Stimulated activated CD4-positive, alpha-beta T cell treated with anti-CD3 and anti-CD28 coated beads, Interleukin-12 subunit alpha, Interleukin-12 subunit beta, amount 100 ng/mL, for 4 hours (primary cell): ENCODE data around the gene ECE1.
"Not testable (repeated sequence)": the region's sequence is repeated elsewhere in the genome, so short reads cannot be mapped to it uniquely, and the experiment has no call there.

ENCODE experiments used
- DNase-seq: peaks from one replicate; pipeline ENCODE4 v3.0.0-alpha.2; 2020

ECE1 gene

DNA sequence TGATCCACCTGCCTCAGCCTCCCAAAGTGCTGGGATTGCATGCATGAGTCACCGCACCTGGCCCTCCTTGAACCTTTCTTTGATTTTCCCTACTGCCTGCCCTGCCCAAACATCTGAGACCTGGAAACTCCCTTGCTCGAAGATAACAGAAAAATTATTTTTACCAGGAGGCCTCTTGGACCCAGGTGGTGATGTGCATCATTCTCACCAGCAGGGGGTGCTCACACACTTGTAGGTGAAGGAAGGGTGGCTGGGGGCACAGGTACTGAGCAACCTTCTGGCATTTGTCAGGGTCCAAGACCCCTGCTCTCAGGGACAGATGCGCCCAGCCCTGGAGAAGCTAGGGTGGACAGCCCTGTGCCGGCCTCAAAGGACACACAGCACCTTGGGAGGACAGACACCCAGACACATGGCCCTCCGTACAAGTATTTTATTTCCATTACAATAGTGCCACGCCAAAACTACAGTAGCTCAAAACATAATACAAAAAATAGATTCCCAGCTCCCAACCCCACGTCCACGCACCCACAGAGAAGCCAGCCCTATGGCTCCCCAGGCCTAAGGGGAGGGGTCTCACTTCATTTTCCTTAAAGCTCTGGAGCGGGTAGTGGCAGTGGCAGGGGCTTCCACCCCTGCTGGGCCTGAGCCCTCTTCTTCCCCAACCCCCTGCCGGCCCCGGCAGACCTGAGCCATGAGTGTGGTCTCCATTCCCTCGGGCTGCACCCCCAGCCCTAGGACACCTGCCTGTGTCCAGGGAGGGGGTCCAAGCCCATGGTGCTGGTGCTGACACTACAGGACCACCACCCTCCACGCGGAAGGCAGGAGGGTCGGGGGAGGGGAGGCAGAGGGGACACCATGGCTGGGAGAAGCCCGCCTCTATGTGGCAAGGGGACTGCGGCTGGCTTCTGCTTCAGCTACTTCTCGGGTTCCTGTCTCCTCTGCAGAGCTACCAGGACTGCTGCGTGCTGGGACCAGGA lies 73.1 kb downstream of the ECE1 start:
- peak; percentile 62 for DNase-seq

GRCh38 chr1:21212126-21212525 lies 78.1 kb downstream of the ECE1 start:
- no peak for DNase-seq

GRCh38 chr1:21208137-21208700 lies 82.0 kb downstream of the ECE1 start:
- DNase-seq, result not testable (repeated sequence)

- no peak for DNase-seq
Measured at GRCh38 chr1:21206117-21206516, 84.1 kb downstream of the ECE1 start.

DNA sequence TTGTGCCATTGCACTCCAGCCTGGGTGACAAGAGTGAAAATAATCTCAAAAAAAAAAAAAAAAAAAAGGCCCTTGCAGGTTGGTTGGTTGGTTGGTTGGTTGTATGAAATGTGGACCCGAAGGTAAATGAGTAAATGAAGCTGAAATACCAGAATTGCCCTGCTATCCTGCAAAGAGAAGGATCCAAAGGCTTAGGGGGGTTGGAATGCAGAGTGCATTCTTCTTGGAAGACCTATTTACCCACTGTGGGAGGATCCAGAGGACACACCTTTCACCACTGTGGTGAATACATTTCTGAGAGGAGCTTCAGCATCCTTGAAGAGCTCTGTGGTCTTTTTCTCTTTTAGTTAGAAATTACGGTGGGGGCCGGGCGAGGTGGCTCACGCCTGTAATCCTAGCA lies 84.8 kb downstream of the ECE1 start:
- no peak for DNase-seq

DNA sequence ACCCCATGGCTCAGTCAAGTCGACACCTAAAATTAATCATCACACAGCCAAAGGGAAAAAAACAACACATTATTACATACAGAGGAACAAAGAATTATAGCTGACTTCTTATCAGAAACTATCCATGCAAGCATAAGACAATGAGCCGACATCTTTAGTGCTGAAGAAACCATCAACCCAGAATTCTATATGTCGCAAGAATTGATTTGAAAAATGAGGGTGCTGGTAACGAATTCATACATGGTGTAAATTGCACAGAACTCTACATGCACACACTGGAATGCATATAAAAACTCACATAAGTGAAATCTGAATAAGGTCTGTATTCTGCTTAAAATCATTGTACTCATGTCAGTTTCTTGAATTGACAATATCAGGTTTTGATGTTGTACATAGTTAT lies 88.6 kb downstream of the ECE1 start:
- DNase-seq, result no peak

- not testable (repeated sequence) for DNase-seq
Measured at GRCh38 chr1:21201238-21201637, 89.0 kb downstream of the ECE1 start.

DNA sequence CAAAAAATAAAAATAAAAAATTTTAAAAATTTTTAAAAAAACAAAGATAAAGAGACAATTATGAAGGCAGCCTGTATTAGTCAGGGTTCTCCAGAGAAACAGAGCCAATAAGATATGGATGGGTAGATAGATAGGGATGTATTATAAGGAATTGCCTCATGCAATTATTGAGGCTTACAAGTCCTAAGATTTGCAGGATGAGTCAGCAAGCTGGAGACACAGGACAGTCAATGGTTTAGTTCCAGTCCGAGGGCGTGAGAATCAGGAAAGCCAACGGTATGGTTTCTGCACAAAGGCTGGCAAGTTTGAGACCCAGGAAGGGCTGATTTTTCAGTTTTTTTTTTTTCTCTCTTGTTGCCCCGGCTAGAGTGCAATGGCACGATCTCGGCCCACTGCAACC lies 89.5 kb downstream of the ECE1 start:
- DNase-seq, result no peak

DNA sequence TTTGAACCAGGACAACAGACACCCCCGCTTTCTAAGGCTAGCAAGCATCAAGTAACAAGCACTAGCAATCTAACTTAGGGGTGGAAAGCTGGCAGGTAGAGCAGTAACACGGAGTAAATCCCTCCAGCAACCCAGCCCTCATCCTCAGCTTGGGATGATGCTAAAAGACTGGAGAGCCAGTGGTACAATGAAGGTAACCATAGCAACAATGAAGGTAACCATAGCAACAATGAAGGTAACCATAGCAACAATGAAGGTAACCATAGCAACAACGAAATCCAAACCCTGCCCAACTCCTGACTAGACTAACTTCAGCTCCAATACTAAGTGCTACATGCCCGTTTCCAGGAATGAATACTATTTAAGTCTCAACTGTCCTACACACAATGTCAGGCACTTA lies 91.3 kb downstream of the ECE1 start:
- DNase-seq, result no peak

DNA sequence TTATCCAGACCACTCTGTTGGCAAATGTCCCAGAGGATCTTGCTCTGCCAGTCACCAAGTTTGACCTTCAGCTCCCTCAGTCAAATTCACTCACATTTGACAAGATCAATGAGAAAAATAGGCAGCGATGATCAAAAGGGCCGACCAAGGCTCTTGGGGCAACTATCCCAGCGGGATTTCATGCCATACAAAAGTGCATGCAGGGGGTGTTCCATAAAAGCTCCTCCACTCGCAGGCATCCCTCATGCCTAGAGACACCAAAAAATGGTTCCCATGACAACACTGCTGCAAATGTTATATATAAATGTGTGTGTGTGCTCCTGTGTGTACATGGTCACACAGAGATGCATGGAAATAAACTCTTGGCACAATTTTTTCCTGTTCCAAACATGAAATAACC lies 97.4 kb downstream of the ECE1 start:
- no peak for DNase-seq

DNA sequence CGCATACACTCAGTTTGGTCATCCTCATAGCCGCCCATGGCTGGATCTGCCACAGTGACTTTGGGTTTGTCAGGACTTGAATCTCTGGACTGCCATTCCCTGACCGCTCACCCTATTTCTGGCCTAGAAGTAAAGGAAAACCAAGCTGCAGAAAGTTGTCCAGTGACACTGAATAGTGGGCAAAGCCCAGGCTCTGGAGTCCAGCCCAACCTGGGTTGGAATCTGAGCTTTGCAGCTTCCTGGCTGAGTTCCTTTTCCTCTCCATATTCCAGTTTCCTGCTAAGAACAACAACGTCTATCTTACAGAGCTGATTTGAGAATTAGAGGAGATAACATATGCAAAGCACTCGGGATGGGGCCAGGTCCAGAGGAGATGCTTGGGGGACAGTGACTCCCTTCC lies 98.0 kb downstream of the ECE1 start:
- no peak for DNase-seq

DNA sequence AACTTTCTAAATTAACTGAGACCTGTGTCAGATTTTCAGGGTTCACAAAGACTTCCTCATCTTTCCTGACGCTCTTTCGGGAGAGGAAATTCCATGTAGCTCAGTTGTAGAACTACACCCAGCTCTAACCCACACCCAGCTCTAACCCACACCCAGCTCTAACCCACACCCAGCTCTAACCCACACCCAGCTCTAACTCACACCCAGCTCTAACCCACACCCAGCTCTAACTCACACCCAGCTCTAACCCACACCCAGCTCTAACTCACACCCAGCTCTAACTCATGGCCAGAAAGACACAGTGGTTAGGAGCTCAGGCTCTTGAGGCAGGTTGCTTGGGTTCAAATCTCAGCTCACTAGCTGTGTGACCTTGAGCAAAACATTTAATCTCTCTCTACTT lies 99.5 kb downstream of the ECE1 start:
- not testable (repeated sequence) for DNase-seq

GRCh38 chr1:21189906-21190500 lies 100.3 kb downstream of the ECE1 start:
- no peak for DNase-seq

GRCh38 chr1:21189421-21189820 lies 100.8 kb downstream of the ECE1 start:
- DNase-seq, result no peak

DNA sequence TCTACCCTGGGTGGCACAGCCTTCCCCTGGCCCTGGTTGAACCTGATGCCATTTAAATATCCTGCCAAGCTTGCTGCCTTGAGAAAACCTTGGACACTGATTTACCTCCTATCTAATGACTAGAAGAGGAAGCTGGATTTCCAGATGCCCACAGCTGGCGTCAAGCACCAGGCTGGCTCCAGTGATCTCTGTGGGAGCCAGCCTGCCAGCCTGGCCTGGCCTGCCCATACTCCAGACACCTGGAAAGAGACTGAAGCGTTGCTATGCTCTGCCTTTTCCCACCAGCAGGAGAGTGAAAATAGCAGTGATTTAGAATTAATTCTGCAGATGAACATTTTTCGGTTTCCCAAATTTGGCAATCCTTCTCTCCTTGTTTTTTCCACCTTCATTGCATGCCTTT lies 102.0 kb downstream of the ECE1 start:
- no peak for DNase-seq

GRCh38 chr1:21185221-21185731 lies 105.0 kb downstream of the ECE1 start:
- no peak for DNase-seq

DNA sequence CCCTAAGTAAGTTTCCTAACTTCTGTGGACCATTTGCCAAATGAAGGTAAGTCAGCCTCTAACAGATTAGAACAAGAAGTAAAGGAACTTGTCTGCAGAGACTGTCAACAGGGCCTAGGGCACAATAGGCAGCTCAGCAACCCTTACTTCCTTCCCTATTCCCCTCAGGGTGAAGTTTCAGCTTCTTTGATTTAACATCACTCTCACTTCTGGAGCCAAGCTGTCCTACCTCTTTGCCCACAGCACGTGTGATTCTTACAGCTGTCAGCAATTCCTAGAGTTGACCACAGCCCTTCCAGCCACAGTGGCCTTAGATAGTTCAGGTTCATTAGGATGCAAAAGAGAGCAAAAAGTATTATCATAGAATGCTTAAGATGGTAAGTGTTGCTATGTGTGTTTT lies 106.0 kb downstream of the ECE1 start:
- no peak for DNase-seq

- no peak for DNase-seq
Measured at GRCh38 chr1:21182181-21182731, 108.0 kb downstream of the ECE1 start.

GRCh38 chr1:21178271-21178670 lies 112.0 kb downstream of the ECE1 start:
- DNase-seq, result not testable (repeated sequence)

DNA sequence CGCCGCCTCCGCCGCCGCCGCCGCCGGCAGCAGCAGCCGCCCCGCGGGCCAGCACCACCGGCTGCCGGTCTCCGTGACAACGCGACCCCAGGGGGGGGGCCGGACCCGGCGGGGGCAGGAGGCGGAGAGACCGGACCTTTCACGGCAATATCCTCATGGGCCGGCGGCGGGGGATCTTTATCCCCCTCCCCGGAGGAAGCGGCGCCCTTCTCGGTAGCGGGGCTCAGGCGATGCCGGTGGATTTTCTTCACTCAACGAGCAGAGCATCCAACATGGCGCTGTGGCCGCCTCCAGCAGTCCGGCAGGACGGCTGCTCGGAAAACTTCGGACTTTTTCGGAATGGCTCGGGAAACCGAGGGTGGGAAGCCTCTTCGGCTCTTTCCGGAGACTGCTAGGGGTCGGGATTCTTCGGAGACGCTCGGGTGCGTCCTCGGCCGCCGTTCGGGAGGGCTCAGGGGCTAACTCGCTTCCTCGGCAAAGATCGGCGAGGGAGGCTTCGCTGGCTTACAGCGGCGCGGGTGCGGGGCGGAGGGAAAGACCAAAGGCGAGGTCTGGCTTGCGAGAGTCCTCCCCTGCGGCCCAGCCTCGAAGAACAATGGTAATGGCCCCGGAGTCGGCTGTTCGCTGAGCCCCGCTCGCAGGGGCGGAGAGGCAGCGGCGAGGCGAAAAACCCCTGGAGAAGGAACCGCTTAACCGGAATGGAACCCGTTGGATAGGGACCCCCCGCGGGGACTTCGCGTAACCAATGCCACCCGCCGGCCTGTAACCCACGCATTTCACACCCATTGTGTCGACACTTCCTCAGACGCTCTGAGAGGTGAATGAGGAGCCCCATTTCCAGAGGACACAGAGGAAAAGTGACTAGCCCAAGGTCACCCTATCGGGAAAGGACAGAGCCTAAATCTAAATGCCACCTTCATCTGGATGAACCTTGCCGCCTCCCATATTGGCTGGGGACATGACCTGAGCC lies 113.4 kb downstream of the ECE1 start, which contains the start of gene EIF4G3:
Gene EIF4G3, minus strand, starts transcription at position 312 of the 970 bp plus-strand sequence. CDS start 174,155 bp downstream, outside the sequence.
- DNase-seq, result peak; percentile 100

DNA sequence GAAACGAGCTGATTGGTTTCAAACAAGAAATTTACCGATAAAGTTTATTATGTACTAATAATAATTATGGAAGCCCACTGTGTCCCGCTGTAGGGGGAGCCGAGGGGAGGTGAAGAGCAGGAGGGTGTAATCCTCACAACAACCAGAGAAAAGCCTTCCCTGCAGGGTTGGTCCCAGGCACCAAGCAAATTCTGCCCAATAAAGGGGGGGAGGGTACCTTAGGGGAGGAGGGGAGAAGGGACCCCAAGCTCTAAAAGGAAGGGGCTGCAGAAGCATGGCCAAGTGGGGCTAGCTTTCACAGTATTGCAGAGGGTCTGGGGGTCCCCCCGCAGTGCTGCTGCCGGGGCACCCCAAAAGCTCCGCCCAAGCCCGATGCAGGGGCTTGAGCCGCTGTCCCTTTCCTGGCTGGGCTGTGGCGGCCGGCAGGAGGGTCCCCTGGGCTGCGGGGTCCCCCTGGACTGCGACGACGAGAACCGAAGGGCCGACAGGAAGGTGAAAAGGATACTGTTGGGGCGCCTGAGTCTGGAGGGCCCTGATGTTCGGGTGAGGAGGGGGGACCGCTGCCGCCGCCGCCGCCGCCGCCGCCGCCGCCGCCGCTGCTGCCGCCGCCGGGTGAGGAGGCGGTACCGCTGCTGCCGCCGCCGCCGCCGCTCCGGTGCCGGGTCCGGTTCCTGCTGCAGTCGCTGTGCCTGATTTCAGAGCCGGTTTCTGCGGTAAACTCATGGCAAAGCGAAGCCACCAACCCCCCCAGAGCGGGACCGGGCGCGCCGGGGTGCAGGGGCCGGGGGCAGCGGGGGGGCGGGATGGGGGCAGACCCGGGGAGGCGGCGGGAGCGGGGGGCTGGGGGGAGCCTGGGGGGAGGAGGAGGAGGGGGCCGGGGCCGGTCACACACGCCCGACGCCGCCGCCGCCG lies 114.3 kb downstream of the ECE1 start:
- DNase-seq, result peak; percentile 49
